MCF 10A (cell line): Measurements from ENCODE around the gene OXER1. TPM values are rescaled to one million over a fixed set of nuclear protein-coding genes. Genes with fewer than 3 reads are reported as not detected.

Experiments
- BruUV-seq: library from RNA; stranded (reverse); fragments of 400-500 nt; replicated peaks from 2 replicates; lab custom pipeline; 2021; lab: Mats Ljungman, UMichigan
- CTCF ChIA-PET: fragments of 300-600 bp; sonication (Branson Sonifier 250); formaldehyde crosslinking; extraction: SDS; loops from one replicate; lab custom pipeline; 2021; ENCODE audit warnings: antibody characterized with exemption, inconsistent platforms; lab: Yijun Ruan, JAX
- POLR2A ChIA-PET: fragments of 300-600, 350-650 bp; sonication (Branson Sonifier 250); formaldehyde crosslinking; extraction: SDS; loops from one replicate; lab custom pipeline; 2020; ENCODE audit warnings: antibody characterized with exemption, inconsistent platforms; lab: Yijun Ruan, JAX
- DNase-seq: peaks from one replicate; pipeline ENCODE4 v3.0.0-alpha.2; 2018; ENCODE audit not compliant: unreplicated experiment
- H3K27ac Mint-ChIP-seq: one replicate; pipeline ENCODE4 v1.8.0; 2022; ENCODE audit warnings: mild to moderate bottlenecking, low read depth, mixed read lengths; ENCODE audit not compliant: unreplicated experiment
- H3K27me3 Mint-ChIP-seq: one replicate; pipeline ENCODE4 v1.8.0; 2022; ENCODE audit warnings: mixed read lengths; ENCODE audit not compliant: insufficient read depth, unreplicated experiment
- H3K36me3 Mint-ChIP-seq: one replicate; pipeline ENCODE4 v1.8.0; 2022; ENCODE audit warnings: mild to moderate bottlenecking, moderate library complexity, mixed read lengths; ENCODE audit not compliant: insufficient read depth, unreplicated experiment
- H3K4me1 Mint-ChIP-seq: one replicate; pipeline ENCODE4 v1.8.0; 2022; ENCODE audit warnings: mixed read lengths; ENCODE audit not compliant: insufficient read depth, unreplicated experiment
- H3K4me3 Mint-ChIP-seq: one replicate; pipeline ENCODE4 v1.8.0; 2022; ENCODE audit warnings: mild to moderate bottlenecking, moderate library complexity, mixed read lengths; ENCODE audit not compliant: unreplicated experiment
- H3K9me3 Mint-ChIP-seq: one replicate; pipeline ENCODE4 v1.8.0; 2022; ENCODE audit warnings: mixed read lengths; ENCODE audit not compliant: unreplicated experiment
- intact Hi-C: fragments of 100-400 bp; cut with micrococcal nuclease; formaldehyde crosslinking; loops from 2 replicates; pipeline ENCODE4 v1.14.1; 2022
- total RNA-seq: library from RNA; stranded (reverse); gene quantifications from 2 replicates; pipeline ENCODE4 v1.2.3, GENCODE V29; 2022
- TF ChIP-seq, protein P1 (sequence below): fragments of 200-600 bp; IDR thresholded peaks from one replicate; pipeline ENCODE4 v1.8.0; 2022; ENCODE audit warnings: antibody characterized with exemption, mild to moderate bottlenecking; ENCODE audit not compliant: unreplicated experiment

OXER1 gene
- total RNA-seq, 1 experiment from 2014 or later, result not detected

DNA sequence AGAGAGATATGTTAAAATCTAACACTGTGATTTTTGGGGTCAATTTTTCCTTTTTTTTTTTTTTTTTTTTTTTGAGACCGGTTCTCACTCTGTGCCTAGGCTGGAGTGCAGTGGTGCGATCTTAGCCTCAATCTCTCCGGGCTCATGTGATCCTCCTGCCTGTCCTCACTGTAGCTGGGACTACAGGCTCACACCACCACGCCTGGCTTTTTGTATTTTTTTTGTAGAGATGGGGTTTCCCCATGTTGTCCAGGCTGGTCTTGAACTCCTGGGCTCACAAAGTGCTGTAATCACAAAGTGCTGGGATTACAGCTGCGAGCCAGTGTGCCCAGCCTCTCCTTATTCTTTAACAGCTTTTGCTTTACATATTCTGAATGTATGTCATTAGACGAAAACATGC lies 31.3 kb upstream of the OXER1 start:
- H3K27ac Mint-ChIP-seq, result peak overlapping the region; percentile 76
- intact Hi-C loops, result no loop called here
- H3K27me3 Mint-ChIP-seq, result no peaks in the 10 kb centered on the region
- TF ChIP-seq, protein P1, sequence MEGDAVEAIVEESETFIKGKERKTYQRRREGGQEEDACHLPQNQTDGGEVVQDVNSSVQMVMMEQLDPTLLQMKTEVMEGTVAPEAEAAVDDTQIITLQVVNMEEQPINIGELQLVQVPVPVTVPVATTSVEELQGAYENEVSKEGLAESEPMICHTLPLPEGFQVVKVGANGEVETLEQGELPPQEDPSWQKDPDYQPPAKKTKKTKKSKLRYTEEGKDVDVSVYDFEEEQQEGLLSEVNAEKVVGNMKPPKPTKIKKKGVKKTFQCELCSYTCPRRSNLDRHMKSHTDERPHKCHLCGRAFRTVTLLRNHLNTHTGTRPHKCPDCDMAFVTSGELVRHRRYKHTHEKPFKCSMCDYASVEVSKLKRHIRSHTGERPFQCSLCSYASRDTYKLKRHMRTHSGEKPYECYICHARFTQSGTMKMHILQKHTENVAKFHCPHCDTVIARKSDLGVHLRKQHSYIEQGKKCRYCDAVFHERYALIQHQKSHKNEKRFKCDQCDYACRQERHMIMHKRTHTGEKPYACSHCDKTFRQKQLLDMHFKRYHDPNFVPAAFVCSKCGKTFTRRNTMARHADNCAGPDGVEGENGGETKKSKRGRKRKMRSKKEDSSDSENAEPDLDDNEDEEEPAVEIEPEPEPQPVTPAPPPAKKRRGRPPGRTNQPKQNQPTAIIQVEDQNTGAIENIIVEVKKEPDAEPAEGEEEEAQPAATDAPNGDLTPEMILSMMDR, result no peak
- BruUV-seq, result no TSS peak
- no peak for DNase-seq
- H3K9me3 Mint-ChIP-seq, result no peaks in the 10 kb centered on the region
- H3K36me3 Mint-ChIP-seq, result no peaks in the 10 kb centered on the region
- ChIA-PET POLR2A (interaction anchor here (0.6 to 2.5 kb wide), 3 partner anchors 15 to 623 kb away, joined by 3 to 14 read pairs (median 5); no protein-coding TSS in a partner anchor), CTCF (interaction anchor here (0.6 to 1.2 kb wide), 2 partner anchors 18 to 114 kb away, joined by 3 read pairs; no protein-coding TSS in a partner anchor)
- peaks cover 13% of the 10 kb centered on the region for H3K4me1 Mint-ChIP-seq
- no peak overlapping the region for H3K4me3 Mint-ChIP-seq

DNA sequence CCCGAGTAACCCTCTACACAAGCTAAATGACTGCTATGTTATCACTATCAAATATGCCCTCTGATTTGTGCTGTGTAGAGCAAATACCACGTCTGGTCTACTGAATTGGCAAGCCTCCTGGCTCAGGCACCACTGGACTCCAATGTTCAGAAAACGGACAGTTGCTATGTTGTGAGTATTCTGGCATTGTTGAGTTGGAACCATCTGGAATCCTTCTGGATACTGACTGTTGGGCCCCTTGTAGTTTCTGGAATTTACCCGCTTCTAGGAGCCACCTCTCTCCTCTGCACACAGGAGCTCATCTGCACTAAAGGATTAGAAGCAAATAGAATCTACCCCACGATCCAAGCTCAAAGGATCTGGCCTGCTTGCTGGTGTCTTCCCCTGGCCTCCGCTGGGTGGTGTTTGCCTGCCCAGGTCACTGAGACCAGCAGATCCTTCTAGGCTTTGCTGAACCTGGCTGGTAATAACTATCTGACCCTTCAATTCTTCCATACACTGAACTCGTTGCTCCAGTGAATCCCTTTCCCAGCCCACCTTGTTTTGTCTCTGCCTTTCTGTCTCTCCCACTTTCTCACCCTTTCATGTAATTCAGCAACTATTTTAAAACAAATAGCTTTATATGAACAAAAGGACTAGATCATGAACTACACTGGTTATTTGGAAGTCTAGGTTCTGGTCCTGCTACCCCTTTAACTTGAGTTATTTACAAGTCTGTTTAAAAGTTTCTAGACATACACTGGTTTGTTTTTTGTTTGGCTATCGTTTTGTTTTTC lies 30.5 kb upstream of the OXER1 start:
- DNase-seq, result no peak
- ChIA-PET POLR2A (interaction anchor here (0.6 kb wide), 1 partner anchor 624 kb away, joined by 3 read pairs; no protein-coding TSS in a partner anchor), CTCF (interaction anchor here (0.7 to 1.2 kb wide), 3 partner anchors 15 to 697 kb away, joined by 3 read pairs; no protein-coding TSS in a partner anchor)
- TF ChIP-seq, protein P1, result no peak
- Mint-ChIP-seq H3K4me1 (peaks cover 13% of the 10 kb centered on the region), H3K4me3 (no peak overlapping the region), H3K9me3 (no peaks in the 10 kb centered on the region), H3K27me3 (no peaks in the 10 kb centered on the region), H3K36me3 (no peaks in the 10 kb centered on the region), H3K27ac (no peak overlapping the region)
- no TSS peak for BruUV-seq
- intact Hi-C loops, result no loop called here

DNA sequence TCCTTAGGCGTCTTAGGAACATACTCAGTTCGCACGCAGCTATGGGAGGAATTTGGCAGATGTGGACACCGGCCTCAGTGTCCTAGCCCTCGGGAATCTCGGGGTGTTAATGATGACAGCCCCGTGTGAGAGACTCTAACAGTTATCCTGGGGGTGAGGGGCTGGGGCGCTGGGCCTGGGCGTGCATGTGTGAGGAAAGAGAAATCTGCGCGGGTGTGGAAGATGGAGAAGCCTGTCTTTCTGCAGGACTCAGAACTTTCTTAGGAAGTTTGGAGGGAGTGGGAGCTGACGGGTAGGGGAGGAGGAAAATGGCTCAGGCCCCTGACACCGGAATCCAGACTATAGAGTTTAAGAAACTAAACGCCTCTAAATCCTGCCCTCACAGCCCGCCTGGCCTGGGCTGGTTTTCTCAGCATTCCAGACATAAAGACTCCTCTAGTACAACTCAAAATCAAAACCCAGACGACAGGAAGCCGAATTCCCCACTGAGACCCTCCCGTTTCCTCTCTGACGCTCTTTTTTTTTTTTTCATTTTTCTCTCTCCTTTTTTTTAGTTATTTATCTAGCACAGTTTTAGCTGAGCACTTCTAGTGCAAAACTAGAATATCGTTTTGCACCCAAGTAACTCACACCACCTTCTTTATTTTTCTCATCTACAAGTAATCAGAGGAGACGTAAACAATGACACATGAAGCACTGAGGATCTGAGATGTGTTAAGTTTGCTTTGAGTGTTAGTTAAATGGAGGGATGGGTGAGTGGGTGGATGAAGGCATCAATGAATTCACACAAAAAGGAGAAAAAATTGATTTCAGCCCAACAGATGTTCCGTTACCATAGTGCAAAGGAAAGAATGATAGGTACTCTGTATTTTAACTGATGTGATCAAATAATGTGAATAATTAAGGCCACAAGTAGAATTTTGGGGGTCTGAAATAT lies 29.7 kb upstream of the OXER1 start:
- no peak for DNase-seq
- no TSS peak for BruUV-seq
- POLR2A ChIA-PET, result no interaction called here
- CTCF ChIA-PET, result interaction anchor here (0.7 kb wide), 1 partner anchor 698 kb away, joined by 3 read pairs; no protein-coding TSS in a partner anchor
- H3K27me3 Mint-ChIP-seq, result no peaks in the 10 kb centered on the region
- peaks cover 13% of the 10 kb centered on the region for H3K4me1 Mint-ChIP-seq
- no peak overlapping the region for H3K4me3 Mint-ChIP-seq
- TF ChIP-seq, protein P1, result no peak
- H3K9me3 Mint-ChIP-seq, result no peaks in the 10 kb centered on the region
- H3K27ac Mint-ChIP-seq, result no peak overlapping the region
- no peaks in the 10 kb centered on the region for H3K36me3 Mint-ChIP-seq
- intact Hi-C loops, result no loop called here
